ENCODE data around the gene LAPTM5.
"Not testable (repeated sequence)": the region's sequence is repeated elsewhere in the genome, so short reads cannot be mapped to it uniquely, and the experiment has no call there.

Gene LAPTM5

DNA sequence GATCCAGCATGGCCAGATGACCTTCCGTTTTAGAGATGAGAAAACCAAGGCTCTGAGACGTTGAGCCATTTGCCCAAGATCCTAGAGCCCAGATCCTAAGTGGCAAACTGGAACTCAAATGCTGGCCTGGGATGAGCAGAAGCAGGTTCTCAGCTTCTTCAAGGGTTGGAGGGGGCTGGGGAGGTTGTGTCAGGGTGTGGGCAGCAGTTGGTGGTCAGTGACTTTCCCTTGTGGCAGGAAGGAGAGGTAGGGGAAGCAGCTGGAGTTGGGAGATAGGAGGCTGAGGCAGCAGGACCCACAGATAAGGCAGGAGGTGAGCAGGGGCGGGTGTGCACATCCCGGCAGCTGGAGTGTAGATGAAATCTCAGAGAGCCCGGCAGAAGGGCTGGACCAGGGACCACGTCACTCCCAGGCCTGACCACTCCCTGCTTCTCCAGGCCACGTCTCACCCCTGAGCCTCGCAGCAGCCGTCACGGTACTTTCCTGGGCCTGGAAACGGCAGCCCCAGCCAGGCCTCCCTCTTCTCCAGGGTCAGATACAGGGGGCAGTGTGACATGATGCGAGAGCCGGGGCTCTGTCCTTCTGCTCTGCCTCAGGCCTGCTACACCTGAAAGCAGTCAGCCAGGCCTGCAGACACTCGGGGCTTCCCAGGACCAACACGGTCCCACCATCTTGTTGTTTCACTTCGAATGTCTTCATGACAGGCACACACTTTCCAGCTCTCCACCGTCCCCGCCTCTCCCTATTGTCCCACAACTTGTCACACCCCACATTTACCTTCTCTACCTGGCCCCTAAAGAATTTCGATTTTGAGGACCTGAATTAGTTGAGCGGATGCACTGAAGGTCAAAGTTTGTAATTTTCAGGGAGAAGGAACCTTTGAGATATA, 11.5 kb upstream of the LAPTM5 start:
- DNase-seq = no peak

GRCh38 chr1:30768159-30768829, 10.7 kb upstream of the LAPTM5 start:
- no peak for DNase-seq

DNA sequence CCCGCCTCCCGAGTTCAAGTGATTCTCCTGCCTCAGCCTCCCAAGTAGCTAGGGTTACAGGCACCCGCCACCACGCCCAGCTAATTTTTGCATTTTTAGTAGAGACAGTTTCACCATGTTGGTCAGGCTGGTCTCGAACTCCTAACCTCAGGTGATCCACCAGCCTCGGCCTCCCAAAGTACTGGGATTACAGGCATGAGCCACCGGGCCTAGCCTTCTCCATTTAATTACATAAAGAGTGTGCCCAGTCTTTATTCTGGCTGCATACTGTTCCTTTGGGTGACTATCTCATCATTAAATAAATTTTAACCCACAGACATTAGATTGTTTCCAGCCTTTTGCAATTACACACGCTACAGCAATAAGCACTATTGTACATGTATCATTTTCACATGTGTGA, 9.4 kb upstream of the LAPTM5 start:
- not testable (repeated sequence) for DNase-seq

DNA sequence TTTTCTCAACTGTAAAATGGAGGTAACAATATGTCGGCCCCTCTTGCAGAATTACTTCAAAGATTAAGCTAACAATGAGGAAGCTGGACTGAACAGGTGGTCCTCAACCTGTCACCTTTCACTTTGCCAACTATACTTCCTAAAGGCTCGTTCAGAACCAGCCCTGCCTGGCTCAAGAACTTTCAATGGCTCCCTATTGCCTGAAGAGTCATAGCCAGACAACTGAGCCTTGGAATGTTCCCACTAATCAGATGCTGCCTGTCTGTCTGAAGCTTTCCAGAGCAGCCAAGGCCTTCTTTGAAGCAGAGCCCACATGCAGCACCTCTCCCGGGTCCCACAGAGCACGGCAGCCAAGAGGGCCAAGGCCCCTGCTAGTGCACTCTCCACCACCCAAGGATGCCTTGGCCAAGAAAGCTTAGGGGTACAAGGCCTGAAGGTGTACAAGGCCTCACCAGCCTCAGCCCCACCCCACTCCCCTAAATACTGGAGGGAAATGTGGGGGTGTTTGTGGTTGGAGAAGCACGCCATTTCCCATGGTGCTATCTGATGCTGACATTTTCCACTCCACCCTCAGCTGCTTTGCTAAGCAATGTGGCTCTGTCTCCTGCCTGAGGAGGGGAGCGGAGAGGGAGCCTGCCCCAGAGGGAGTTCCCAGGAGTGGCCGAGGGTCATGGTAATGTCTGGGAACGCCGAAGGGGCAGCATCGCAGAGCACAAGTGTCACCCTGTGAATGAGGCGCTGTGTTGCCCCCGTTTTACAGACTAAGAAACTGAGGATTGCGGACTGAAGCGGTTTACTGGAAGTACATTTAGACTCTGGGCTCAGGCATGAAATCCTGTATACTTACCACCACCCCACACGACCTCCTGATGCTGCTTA, 8.2 kb upstream of the LAPTM5 start:
- DNase-seq = no peak

DNA sequence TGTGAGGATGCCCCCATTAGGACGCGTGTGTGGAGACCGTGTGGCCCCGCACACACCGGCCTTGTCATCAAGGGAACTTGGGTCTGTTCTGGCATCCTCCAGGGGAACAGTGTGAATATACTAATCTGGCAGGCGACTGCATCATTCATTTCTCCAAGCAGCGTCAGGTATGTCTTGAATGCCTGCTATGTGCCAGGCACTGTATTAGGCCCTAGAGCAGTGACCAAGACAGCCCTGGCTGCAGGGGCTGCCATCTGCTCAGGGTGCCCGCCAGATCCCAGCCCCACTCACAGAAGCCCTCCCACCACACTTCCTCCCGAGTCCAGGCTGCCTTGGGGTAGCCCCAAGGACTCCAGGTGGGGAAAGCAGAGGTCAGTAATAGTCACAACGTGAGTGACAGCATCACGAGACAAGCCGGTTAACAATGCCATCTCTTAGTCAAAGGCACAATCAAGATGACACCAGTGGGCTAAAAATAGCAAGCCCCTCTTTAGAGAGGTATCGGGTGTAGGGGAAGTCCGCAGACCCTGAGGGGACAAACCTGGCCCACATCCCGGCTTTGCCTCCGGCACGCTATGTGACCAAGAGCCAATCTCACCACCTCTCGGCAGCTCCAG, 7.5 kb upstream of the LAPTM5 start:
- DNase-seq = no peak

GRCh38 chr1:30764396-30764795, 6.8 kb upstream of the LAPTM5 start:
- no peak for DNase-seq

GRCh38 chr1:30763651-30764248, 6.2 kb upstream of the LAPTM5 start:
- peak; percentile 13 for DNase-seq

- DNase-seq = no peak
Measured at GRCh38 chr1:30762930-30763650, 5.5 kb upstream of the LAPTM5 start.

- DNase-seq = no peak
Measured at GRCh38 chr1:30762152-30762929, 4.8 kb upstream of the LAPTM5 start.

- DNase-seq = no peak
Measured at GRCh38 chr1:30761381-30762151, 4.0 kb upstream of the LAPTM5 start.

GRCh38 chr1:30760596-30761324, 3.2 kb upstream of the LAPTM5 start:
- DNase-seq = no peak

- DNase-seq = no peak
Measured at GRCh38 chr1:30759718-30760281, 2.2 kb upstream of the LAPTM5 start.

- DNase-seq = no peak
Measured at GRCh38 chr1:30758785-30759380, 1.3 kb upstream of the LAPTM5 start.

DNA sequence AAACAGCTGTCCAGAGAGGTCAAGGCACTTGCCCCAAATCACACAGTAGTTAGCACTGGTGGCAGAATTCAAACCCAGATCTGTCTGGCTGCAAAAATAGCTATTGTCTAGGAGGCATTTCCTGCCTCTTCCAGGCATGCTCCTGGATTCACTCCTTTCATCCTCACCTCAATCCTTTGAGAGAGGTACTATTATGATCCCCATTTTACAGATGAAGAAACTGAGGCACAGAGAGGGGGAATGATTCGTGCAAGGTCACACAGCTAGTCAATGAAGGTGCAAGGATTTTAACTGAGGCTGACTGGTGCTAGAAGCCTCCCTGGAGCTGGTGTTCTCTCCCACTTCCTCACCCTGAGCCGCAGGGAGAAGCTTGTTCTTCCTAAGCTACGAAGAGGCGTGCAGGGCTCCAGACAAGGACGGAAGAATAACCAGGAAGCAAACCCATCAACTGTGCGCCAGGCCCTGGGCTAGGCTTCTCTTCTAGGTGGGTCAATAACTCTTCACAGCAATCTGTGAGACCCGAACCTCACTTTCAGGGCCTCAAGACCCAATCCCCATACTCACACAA, 631 bp upstream of the LAPTM5 start:
- DNase-seq = no peak

DNA sequence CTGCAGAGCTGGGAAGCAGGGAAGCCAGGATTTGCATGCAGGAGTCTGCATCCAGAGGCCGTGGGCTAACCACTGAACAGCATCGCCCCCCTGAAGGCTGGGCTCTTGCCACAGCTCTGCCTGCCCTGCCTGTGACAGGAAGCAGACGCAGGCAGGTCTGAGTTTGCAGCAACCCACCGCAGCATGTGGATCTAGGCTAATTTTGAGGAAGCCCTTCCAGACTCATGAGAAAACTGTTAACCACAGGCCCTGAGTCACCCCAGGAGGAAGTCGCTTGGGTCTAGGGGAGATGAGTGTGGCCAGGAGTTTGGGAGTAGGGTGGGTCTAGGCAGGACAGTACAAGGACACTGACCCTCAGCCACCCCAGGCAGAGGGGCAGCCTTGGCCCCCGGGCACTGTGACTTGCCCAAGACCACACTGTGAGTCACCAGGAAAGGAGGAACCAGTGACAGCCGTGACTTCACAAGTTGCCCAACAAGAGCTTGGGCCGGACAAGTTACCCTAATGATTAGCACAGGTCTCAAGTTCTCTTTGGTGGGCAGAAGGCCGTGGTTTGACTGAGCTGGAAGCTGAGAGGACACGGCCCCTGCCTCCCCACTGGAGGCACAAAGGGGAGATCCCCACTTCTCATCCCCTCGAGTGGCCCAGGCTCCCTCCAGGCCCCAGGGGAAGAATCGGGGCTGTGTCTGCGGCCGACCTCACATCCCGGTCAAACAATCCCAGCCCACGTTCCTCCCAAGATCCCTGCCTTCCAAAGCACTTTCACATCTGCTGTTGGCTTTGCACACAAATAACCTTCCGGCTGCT, 826 bp downstream of the LAPTM5 start:
- no peak for DNase-seq

GRCh38 chr1:30756206-30756544, 1.4 kb downstream of the LAPTM5 start:
- DNase-seq = no peak

DNA sequence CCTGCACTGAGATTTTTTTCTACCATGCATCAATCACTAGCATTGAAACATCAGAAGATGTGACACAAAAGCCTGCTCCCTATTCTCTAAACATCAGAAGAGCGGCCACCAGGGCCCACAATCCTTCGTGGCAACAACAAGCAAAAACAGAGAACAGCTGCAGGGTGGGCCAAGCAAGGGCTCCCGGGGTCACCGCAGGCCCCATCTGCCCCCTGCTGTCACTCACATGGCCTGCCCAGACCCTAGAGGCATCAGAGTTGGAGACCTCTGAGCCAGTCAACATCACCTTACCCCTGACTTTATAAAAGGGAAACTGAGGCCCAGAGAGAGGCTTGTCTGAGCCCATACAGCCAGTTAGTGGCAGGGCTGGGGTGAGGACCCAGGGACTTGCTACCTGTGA, 1.8 kb downstream of the LAPTM5 start:
- no peak for DNase-seq

DNA sequence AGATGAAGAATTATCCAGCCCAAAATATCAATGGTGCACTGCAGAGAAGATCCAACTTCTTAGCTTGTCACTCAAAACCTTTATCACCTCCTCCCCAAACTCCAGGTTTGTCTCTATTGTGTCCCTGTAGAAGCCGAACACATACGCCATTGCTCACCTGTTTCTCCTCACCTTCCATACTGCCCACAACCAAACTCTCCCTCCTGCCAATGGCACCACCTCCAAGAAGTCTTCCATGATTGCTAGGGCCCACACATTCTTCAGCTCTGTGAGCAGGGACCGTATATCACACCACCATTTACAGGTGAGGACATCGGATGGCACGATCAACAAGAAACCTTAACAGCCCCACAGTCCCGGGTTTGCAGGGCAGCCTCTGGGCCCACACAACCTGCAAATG, 2.2 kb downstream of the LAPTM5 start:
- DNase-seq = no peak

Measured in NCI-H510A treated with DMSO at 0.1 percent for 48 hours (cell line).